HG03558 (cell line): Measurements from ENCODE around the gene SCGB3A1.

Experiments used
- ATAC-seq: cut with Tn5 transposase; IDR thresholded peaks from one replicate; pipeline ENCODE4 v1.9.1; 2021; ENCODE audit warnings: moderate number of reproducible peaks; ENCODE audit not compliant: unreplicated experiment; ENCODE audit errors: extremely low read depth

Gene SCGB3A1, protein sequence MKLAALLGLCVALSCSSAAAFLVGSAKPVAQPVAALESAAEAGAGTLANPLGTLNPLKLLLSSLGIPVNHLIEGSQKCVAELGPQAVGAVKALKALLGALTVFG

DNA sequence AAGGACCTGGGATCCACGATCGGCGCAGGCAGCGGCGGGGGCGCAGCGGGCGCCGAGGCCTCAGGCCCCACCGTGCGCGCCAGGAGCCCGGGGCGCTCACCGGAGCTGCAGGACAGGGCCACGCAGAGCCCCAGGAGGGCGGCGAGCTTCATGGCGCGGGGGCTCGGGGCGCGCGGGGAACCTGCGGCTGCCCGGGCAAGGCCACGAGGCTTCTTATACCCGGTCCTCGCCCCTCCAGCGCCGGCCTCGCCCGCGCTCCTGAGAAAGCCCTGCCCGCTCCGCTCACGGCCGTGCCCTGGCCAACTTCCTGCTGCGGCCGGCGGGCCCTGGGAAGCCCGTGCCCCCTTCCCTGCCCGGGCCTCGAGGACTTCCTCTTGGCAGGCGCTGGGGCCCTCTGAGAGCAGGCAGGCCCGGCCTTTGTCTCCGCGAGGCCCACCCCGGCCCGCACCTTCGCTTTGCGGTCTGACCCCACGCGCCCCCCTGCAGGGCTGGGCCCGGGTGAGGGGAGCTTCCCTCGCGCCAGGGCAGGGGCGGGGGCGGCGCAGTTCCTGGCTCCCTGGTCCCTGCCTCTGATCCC lies at the start of gene SCGB3A1:
SCGB3A1 (minus strand) TSS at position 189 of the 577 bp plus-strand sequence; CDS start at position 152, 37 bp downstream.
- no peak for ATAC-seq

DNA sequence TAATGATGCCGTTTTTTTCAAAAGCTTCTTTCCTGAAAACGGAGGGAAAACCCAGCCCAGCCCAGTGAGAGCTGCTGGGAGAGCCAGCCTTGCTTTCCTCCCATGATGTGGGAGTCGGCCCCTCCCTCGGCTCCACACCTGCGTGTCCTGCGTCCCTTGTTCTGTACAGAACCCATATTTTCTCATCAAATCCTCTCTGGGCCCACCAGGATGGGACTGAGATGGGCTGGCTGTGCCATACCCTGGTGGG lies 49.2 kb upstream of the SCGB3A1 start:
- no peak for ATAC-seq

DNA sequence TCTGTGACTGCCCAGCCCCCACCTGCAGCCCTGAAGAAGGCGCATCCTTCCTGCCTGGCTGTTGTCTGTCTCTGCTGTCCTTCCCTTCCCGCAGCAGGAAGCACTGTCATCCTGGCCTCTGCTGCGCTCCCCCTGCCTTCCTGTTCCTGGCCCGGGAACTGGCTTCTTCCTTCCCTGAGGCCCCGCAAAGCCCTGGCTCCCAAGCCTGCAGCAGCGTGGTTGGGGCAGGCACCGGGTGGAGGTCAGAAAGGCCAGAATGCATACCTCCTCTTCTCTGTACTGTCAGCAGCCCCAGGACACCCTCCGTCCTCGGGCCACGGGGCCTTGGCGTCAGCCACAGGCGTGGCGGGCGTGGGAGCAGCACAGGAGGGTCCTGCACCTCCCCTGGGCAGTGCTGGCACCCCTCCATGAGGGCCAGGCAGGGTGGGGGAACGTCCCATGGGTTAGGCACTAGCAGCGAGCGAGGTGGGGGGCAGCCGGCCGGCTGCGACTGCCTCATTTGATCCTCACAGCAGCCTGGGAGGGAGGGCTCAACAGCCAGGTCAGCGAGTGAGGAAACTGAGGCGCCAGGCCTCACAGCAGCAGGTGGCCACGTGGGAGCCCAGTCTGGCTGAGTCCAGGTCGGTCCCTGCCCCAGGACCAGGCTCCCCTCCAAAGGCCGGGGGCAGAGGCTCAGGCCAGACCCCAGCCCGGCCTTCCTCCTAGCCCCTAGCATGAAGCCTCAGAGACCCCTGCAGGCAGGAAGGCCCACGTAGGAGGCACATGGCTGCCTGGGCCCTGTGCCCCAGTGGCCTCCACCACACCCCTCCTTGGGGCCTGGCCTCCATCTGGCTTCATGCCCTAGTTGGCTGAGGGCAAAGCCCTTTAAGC lies 48.7 kb upstream of the SCGB3A1 start:
- no peak for ATAC-seq

DNA sequence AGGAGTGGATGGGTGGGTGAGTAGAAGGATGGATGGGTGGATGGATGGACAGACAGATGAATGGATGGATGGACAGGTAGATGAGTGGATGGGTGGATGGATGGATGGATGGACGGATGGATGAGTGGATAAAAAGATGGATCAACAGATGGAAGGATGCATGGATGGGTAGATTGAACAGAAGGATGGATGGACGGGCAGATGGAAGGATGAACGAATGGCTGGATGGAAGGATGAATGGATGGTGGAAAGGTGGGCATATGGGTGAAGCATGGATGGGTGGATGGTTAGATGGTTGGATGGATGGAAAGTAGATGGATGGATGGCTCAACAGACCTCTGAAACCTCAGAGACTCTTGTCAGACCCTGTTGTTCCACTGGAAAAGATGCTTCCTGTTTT lies 48.0 kb upstream of the SCGB3A1 start:
- no peak for ATAC-seq

DNA sequence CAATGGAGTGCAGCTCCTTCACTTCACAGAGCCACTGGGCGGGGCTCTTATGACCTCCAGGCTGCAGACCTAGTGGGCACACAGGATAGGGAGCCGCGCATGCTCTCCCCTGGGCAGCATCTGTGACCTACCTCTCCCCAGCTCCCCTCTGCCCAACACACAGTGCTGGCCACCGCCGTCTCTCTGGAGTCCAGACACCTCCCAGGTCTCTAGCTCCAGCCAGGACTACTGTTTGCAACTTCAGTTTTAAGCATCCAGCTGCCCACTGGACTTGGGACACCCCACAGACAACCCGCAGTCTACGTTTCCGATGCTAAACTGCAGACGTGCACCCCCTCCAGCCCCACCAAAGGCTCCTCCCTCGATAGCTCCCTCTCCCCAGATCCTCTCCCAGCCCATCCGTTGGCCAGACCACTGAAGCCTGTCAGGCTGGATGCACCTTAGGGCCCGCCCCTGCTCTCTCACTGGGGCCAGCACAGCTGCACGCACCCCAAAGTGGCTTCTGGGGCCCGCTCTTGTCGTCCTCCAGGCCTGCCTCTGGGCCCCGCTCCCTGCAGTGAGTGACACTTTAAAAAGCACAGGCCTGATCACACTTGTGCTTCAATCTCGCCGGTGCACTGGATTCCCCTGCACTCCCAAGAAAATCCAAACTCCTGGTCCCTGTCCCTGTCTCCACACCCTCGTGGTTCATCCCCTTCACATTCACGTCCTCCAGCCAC lies 46.8 kb upstream of the SCGB3A1 start:
- ATAC-seq: no peak

DNA sequence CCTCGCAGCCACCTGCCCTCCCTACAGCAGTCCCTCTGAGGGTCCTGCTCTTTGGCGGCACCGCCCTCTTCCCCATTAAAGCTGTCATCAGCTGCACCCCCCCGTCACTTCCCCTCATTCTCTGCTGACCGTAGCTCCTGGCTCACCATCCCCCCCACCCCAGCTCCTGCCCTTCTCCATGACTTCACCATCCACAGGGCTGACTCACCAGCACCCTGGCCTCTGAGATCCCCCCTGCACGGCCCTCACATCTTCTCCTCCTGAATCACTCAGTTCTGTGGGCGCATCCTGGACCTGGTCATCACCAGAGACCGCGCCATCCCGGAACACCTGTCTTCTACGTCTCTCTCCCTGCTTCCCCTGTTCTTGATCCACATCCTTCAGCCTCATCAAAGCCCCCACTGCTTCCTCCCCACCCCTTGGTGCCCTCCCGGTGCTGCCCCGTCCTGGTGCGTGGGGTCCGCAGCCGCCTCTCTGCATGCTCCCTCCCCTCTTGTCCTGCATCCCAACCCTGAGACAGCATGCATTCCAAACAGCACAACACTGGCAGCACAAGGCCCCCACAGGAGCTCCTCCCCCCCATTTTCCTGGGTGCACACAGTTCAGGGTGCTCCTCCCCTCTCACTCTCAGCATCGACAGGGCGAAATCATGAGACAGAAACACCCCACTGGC lies 45.2 kb upstream of the SCGB3A1 start:
- no peak for ATAC-seq

DNA sequence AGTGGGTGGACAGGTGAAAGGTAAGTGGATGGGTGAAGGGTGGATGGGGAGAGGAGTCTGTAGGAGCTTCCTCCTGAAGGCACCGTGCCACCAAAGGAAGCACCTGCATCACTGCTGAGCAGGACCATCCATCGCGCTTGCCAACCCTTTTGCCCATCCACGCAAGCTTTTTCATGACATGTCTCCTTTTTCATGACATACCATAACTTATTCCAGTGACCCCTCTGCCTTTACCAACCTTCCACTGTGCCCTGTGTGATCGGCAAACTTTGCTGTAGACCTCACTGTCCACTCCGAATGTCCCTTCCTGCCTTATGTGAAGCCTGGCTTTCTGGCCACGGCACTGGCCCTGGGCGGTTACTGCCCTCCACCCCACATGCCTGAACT lies 44.7 kb upstream of the SCGB3A1 start:
- ATAC-seq: no peak

DNA sequence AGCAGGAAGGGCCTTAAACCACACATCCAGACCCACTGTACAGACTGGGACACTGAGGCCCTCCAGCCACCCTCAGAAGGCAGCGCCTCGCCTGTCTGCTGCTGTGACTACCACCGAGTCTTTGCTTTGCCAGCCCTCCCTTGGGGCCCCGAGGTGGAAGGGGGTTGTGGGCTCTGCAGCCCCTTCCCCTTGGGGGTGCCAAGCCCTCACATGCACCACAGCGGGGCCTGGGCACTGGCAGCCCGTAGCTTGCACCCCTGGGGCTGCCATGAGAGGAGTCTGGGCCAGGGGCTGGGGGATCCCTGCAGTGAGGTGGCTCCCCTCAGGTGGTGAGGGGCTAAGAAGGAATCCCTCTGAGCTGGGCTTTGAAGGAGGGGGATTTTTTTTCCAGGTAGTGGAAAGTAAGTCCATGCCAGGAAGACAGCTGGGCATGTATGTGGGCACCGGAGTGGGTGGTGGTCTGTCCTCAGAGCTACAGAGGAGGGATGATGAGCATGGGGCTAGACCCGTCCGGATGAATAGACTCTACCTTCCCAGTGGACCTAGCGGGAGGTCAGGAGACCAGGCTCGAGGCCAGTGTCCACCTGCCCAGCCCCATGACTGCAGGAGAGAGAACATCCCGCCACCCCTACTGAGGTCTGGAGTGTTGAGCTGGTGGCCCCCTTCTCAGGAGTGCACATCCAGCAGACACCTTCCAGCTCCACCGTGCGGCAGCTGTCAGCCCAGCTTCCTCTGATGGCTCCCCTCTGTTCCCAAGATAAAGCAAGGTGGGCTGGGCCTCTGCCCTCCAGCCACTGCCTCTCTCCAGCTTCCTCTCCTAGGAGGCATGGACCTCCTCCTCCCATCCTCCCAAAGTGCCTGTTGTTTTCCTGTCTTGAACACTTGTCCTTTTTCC lies 42.2 kb upstream of the SCGB3A1 start:
- no peak for ATAC-seq

DNA sequence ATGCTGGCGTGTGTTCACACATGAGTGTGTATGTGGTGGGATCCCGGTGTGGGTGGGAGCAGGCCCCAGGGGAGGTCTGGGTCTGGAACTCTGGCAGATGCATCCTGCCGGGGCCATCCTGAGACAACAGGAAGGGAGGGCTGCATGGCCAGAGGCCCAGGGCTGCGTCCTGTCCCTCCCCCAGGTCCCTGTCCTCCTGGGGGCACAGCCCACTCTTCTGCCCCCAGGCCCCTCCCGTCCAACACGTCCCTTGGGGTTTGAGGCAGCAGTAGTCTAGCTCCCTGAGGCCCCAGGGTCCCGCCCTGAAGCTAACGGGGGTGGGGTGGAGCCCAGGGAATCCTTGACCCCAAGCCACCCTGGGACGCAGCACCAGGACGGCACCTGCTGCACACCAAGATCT lies 41.5 kb upstream of the SCGB3A1 start:
- ATAC-seq: no peak

DNA sequence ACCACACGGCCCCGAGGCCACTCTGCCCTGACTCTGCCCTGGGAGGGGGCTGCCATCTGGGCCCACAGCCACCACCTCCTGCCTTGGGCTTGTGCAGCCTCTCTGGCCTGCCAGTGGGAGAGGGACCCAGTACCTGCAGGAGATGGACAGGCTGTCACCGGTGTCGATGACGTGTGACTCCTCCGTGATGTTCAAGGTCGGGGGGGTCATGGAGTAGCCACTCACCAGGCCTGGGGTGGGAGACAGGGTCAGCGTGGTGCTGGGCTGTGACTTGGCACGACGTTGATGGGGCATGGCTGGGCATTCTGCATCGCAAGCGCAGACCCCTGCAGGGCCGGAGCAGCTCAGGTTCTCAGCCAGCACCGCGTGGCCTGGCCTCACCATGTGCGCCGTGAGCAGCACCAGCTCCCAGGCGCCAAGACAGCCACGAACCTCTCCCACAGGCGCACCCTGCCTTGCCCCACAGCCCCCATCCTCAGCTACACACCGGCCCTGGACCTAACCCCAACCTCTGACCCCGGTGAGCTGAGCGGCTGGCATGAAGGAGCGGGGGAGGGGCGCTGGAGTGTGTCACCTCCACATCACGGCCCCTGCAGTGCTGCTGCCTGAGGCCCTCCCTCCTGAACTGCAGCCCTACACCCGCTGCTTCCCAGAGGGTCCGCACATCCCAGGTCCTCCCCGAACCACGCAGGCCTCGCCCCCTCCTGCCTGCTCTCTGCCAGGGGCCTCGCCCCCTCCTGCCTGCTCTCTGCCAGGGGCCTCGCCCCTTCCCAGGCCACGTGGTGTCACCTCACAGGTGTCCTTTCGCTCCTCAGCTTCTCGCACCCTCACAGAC lies 40.5 kb upstream of the SCGB3A1 start:
- no peak for ATAC-seq

DNA sequence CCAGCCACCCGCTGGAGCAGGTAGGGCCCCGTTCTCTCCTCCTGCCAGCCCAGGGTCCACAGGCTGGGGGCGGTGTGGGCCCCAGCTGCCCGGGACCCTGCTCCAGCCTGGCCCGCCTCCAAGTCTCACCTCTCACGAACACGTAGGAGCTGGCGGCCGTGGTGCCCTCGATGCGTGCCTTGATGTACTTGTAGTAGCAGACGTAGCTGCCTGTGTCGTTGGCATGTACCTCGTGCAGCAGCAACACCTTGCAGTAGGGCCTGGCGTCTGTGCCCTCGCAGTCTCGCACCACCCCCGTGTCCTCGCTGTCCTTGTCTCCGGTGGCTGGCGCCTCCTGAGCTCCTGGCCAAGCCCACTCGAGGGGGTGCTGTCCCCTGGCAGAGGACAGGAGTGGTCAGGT lies 39.1 kb upstream of the SCGB3A1 start:
- no peak for ATAC-seq

DNA sequence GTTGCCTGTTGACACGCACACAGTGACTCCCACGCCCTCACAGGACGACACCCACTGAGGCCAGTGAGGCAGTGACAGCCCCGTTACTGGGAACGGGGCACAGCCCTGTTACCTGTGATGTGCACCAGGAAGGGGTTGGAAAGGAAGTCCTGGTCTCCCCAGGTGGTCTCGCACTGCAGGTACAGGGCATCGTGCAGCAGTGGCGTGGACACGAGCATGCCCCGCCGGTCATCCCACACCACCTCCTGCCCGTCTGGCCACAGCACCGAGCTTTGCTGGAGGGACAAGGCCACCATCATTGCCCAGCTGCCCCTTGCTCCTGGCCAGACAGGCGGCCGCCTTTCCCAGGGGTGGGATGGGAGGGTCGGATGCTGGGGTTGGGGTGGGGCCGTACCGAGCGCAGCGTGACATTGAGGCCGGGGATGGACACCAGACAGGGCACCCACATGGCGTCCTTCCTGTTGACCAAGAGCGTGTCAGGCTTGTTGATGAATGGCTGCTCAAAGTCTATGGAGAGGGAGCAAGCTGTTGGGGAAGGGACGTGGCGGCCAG lies 38.6 kb upstream of the SCGB3A1 start:
- ATAC-seq: no peak

DNA sequence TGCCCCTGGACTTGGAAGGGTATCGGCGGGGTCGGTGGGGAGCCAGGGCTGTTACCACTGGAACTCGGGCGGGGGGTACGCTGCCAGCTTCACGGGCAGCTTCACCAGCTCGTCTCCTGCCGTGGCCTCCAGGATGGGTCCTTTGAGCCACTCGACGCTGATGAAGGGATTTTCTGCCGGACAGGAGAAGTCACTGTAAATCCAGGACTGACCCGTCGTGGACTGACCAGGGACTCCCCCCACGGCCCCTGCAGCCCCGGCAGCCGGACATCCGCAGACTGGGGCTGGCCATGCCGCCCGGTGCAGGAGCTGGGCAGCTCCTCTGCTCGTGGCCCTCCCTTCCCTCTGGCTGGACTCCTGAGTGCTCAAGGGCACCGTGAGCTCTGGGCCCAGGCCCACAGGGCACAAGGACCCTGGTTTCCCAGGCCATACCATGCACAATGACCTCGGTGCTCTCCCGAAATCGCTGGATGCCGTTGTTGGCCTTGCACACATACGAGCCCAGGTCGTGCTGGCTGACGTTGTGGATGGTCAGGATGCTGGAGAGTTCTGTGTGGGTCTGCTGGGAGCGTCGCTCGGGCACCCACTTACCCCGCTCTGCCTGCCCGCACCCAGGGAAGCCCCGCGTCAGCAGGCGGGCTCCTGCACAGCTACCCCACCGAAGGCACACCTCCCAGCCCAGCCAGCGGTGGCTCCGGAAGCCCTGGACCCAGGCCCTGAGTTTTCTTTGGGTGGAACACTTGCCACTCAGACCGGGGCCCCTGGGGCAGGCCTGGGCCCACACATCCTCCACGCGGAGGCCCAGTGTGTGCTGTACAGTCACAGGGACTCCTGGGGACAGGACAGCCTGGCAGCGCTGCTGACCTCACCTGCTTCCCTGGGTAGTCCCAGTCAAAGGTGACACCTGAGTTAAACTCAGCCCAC lies 37.8 kb upstream of the SCGB3A1 start:
- ATAC-seq: no peak

DNA sequence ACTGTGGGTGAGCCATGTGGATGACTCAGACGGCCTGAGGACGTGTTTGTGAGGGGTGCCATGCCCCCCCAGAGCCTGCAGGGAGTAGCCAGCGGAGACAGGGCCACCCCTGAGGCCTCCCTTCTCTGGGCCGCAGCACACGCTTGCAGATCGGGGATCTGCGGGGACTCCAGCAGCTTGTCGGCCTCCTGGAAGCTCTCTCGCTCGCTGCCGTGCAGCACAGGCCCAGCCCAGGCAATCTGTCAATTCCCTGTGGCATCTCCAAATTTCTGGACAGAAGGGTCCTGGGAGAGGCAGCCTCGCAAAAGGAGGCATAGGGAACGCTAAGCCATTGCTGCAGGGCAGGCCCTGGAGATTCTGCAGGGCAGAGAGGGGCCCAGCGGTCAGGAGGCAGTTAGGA lies 36.9 kb upstream of the SCGB3A1 start:
- ATAC-seq: no peak

DNA sequence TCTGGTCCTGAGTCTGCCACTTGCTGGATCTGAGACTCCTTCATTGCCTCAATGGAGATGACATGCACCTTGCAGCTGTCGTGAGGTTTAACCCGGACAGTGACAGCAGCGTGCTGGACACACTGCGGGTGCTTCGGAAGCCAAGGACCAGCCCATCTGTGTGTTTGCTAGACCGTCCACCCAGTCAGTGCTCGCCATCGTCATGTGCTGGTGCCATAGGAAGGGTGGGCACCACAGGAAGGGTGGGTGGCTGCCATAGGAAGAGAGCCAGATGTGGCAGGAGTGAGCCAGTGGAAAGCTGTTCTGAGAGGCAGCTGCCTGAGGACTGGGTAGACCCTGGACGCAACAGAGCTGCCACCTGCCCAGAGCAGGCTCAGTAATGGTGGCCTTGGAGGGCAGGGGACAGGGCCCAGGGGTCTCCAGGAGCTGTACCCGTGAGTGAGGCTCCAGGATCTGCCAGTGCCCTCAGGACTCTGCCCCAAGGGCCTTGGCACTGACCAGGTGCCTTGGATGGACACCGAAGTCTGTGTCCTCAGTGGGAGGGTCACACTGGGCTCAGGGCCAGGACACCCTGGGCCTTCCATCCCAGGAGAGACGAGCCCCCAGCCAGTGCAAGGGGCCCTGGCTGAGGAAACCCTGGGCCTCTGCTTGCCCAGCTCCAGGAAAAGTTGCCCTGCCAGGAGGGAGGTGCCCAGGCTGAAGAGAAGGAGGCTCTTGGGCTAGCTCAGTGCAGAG lies 36.3 kb upstream of the SCGB3A1 start:
- no peak for ATAC-seq

DNA sequence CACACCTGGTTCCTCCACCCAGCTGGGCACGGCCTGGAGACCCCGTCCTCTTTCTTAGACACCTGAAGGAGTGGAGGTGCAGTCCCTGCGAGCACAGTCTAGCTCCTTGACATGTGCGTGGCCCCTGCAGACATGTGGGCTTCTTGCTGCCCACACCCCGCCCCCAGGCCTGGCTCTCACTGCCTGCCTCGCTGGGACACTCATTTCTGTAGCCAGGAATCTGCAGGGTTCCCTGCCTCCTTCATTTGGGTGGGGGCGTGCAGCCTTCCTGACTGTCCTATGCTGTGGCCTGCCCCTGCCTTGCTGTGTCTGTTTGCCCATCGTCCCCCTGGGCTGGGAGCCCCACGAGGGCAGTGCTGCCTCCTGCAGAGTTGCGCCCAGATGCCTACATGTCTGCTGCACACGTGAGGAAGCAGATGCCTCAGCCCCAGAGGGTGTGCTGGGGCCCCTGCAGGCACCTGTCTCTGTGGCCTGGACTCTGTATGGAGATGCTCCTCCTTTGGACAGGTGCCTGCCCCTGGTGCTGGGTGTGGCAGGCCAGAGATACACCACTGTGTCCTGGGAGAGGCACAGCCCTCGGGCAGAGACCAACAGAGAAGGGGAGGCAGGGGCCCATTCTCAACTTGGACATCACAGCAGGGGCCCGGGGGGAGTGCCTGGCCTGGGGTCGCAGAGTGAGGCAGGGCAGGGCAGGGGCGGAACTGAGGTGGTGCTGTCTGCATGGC lies 35.5 kb upstream of the SCGB3A1 start:
- no peak for ATAC-seq
